Measurements from ENCODE around the gene AUTS2.

AUTS2 gene

DNA sequence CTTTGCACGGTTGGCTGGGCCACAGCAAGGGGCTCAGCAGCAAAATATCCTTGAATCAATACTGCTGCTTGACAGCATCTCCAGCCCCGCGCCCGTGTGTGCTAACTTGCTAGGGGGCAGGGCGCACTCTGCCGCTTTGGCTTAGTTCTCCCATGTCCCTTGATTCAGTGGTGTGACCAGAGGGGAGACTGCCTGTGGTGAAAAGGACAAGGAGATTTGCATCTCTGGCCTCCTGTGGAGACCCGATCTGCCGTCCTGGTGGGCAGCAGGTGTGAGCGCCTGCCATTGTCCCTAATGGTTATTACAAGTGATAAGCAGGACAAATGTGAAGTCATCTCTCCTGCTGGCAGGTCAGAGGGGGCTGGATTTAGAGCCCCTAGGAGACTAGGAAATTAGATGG, 1033.4 kb downstream of the AUTS2 start:
- no peaks in the 10 kb centered on the region for H3K27me3 ChIP-seq (ENCODE audit: insufficient read depth, low read length, poor library complexity, severe bottlenecking)
- H3K4me2 ChIP-seq (ENCODE audit: low read depth, low read length, poor library complexity, severe bottlenecking): no peak overlapping the region
- H4K20me1 ChIP-seq (ENCODE audit: insufficient read depth, low read length, poor library complexity, severe bottlenecking): no peaks in the 10 kb centered on the region
- H3K9me3 ChIP-seq (ENCODE audit: insufficient read depth, low read depth, low read length): no peaks in the 10 kb centered on the region
- TF ChIP-seq EZH2phosphoT487 (IDR thresholded peaks at IDR 0.05; ENCODE audit: borderline replicate concordance): no peak
- TF ChIP-seq, protein P1, sequence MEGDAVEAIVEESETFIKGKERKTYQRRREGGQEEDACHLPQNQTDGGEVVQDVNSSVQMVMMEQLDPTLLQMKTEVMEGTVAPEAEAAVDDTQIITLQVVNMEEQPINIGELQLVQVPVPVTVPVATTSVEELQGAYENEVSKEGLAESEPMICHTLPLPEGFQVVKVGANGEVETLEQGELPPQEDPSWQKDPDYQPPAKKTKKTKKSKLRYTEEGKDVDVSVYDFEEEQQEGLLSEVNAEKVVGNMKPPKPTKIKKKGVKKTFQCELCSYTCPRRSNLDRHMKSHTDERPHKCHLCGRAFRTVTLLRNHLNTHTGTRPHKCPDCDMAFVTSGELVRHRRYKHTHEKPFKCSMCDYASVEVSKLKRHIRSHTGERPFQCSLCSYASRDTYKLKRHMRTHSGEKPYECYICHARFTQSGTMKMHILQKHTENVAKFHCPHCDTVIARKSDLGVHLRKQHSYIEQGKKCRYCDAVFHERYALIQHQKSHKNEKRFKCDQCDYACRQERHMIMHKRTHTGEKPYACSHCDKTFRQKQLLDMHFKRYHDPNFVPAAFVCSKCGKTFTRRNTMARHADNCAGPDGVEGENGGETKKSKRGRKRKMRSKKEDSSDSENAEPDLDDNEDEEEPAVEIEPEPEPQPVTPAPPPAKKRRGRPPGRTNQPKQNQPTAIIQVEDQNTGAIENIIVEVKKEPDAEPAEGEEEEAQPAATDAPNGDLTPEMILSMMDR (conservative IDR thresholded peaks at IDR 0.05; ENCODE audit: low read length): no peak
- no peaks in the 10 kb centered on the region for H3K79me2 ChIP-seq (ENCODE audit: insufficient read depth, low read length)
- H3K4me3 ChIP-seq (ENCODE audit: low read length, poor library complexity, severe bottlenecking): no peak overlapping the region
- H3K9ac ChIP-seq (ENCODE audit: low read depth, low read length, poor library complexity, severe bottlenecking): no peak overlapping the region
- no peaks in the 10 kb centered on the region for H3K9me2 ChIP-seq (replicated peaks; ENCODE audit: low read depth, low read length)
- H3F3A ChIP-seq (ENCODE audit: low read depth): no peaks in the 10 kb centered on the region
- H3K4me1 ChIP-seq (ENCODE audit: insufficient read depth, low read length, poor library complexity, severe bottlenecking): no peaks in the 10 kb centered on the region
- no peak overlapping the region for H2AFZ ChIP-seq (ENCODE audit: low read length)
- H3K36me3 ChIP-seq (ENCODE audit: insufficient read depth, low read length): no peaks in the 10 kb centered on the region

DNA sequence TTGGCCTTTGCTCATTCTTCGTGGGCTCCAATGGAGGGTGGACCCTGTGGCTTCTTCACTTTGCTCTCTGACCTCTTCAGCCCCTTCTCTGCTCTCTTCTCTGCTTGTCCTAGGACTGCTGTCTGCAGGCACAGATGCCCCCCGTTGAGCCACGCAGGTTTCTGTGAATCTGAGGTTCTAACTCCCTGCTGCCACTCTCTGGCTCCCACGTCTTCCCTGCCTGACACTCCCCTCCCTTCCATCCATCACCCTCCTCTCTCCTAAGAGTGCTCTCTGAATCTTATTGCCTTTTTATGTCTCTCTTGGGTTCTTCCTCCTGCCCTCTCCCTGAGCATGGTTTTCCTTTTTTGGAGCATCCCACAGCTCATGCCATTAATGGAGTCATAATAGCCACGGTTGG, 1034.1 kb downstream of the AUTS2 start:
- Histone ChIP-seq H3K4me2 (ENCODE audit: low read depth, low read length, poor library complexity, severe bottlenecking) (no peak overlapping the region), H3K4me1 (ENCODE audit: insufficient read depth, low read length, poor library complexity, severe bottlenecking) (no peaks in the 10 kb centered on the region), H3K36me3 (ENCODE audit: insufficient read depth, low read length) (no peaks in the 10 kb centered on the region), H3F3A (ENCODE audit: low read depth) (no peaks in the 10 kb centered on the region), H3K4me3 (ENCODE audit: low read length, poor library complexity, severe bottlenecking) (no peak overlapping the region), H3K27me3 (ENCODE audit: insufficient read depth, low read length, poor library complexity, severe bottlenecking) (no peaks in the 10 kb centered on the region), H3K9me2 (replicated peaks; ENCODE audit: low read depth, low read length) (no peaks in the 10 kb centered on the region), H4K20me1 (ENCODE audit: insufficient read depth, low read length, poor library complexity, severe bottlenecking) (no peaks in the 10 kb centered on the region), H3K9me3 (ENCODE audit: insufficient read depth, low read depth, low read length) (no peaks in the 10 kb centered on the region), H2AFZ (ENCODE audit: low read length) (no peak overlapping the region), H3K9ac (ENCODE audit: low read depth, low read length, poor library complexity, severe bottlenecking) (no peak overlapping the region), H3K79me2 (ENCODE audit: insufficient read depth, low read length) (no peaks in the 10 kb centered on the region)
- TF ChIP-seq, protein P1 (conservative IDR thresholded peaks at IDR 0.05; ENCODE audit: low read length): no peak
- no peak for TF ChIP-seq EZH2phosphoT487 (IDR thresholded peaks at IDR 0.05; ENCODE audit: borderline replicate concordance)

DNA sequence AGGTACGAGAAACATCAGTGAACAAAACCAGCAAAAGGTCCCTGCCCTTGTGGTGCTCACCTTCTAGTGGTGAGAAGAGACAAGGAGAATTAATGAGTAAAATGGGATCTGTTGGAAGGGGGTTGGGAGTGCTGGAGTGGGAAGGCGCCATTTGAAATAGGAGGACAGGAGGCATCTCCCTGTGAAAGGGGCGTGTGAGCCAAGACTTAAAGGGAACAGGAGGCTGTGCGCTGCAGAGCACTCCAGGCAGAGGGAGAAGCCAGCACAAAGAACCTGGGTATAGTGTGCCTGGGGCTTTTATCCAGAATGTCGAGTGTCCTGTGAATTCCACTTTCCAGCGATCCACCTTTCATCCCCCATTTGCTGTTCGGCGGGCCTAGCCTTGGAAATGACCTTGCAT, 1035.8 kb downstream of the AUTS2 start:
- no peak for TF ChIP-seq EZH2phosphoT487 (IDR thresholded peaks at IDR 0.05; ENCODE audit: borderline replicate concordance)
- TF ChIP-seq, protein P1 (conservative IDR thresholded peaks at IDR 0.05; ENCODE audit: low read length): no peak
- H2AFZ ChIP-seq (ENCODE audit: low read length): no peak overlapping the region

More for the DNA sequence above, 1035.8 kb downstream of the AUTS2 start:
- Histone ChIP-seq H3K9me2 (replicated peaks; ENCODE audit: low read depth, low read length) (no peaks in the 10 kb centered on the region), H3F3A (ENCODE audit: low read depth) (no peaks in the 10 kb centered on the region), H3K79me2 (ENCODE audit: insufficient read depth, low read length) (no peaks in the 10 kb centered on the region), H3K9me3 (ENCODE audit: insufficient read depth, low read depth, low read length) (no peaks in the 10 kb centered on the region), H3K4me1 (ENCODE audit: insufficient read depth, low read length, poor library complexity, severe bottlenecking) (no peaks in the 10 kb centered on the region), H3K4me3 (ENCODE audit: low read length, poor library complexity, severe bottlenecking) (no peak overlapping the region), H3K36me3 (ENCODE audit: insufficient read depth, low read length) (no peaks in the 10 kb centered on the region), H3K4me2 (ENCODE audit: low read depth, low read length, poor library complexity, severe bottlenecking) (no peak overlapping the region), H3K9ac (ENCODE audit: low read depth, low read length, poor library complexity, severe bottlenecking) (no peak overlapping the region), H3K27me3 (ENCODE audit: insufficient read depth, low read length, poor library complexity, severe bottlenecking) (no peaks in the 10 kb centered on the region), H4K20me1 (ENCODE audit: insufficient read depth, low read length, poor library complexity, severe bottlenecking) (no peaks in the 10 kb centered on the region)
